GM23338 (cell line): ENCODE results near the gene TCIRG1. TPM values are rescaled to one million over a fixed set of nuclear protein-coding genes. Genes with fewer than 3 reads are reported as not detected.

Experiments used
- ATAC-seq: fragments of 200-7000 bp; cut with Tn5 transposase; 3 replicates; pipeline ENCODE4 v1.9.1; 2020
- DNase-seq: peaks from one replicate; pipeline ENCODE4 v3.0.0-alpha.2; 2015; ENCODE audit warnings: low spot score
- H2AFZ ChIP-seq: fragments of 200-600 bp; sonication (generic); 2 replicates; pipeline ENCODE4 v1.8.0; 2016; ENCODE audit warnings: antibody characterized with exemption, mild to moderate bottlenecking, moderate library complexity
- H3F3A ChIP-seq: fragments of 200-600 bp; sonication (generic); replicated peaks from 2 replicates; pipeline ENCODE4 v1.8.0; 2017; ENCODE audit warnings: antibody characterized with exemption, mixed run types, low read depth
- H3K27ac ChIP-seq: fragments of 200-600 bp; sonication (generic); 2 replicates; pipeline ENCODE4 v1.6.1; 2016; ENCODE audit warnings: low read depth
- H3K27me3 ChIP-seq: fragments of 200-600 bp; sonication (generic); 2 replicates; pipeline ENCODE4 v1.8.0; 2016; ENCODE audit warnings: mild to moderate bottlenecking, mixed run types, moderate library complexity; ENCODE audit not compliant: insufficient read depth
- H3K36me3 ChIP-seq: fragments of 200-600 bp; sonication (generic); 2 replicates; pipeline ENCODE4 v1.8.0; 2016; ENCODE audit warnings: mild to moderate bottlenecking; ENCODE audit not compliant: insufficient read depth
- H3K4me1 ChIP-seq: fragments of 200-600 bp; sonication (generic); 2 replicates; pipeline ENCODE4 v1.8.0; 2016; ENCODE audit warnings: mild to moderate bottlenecking, moderate library complexity; ENCODE audit not compliant: insufficient read depth
- H3K4me2 ChIP-seq: fragments of 200-600 bp; sonication (generic); 2 replicates; pipeline ENCODE4 v1.7.1; 2017; ENCODE audit warnings: mixed run types
- H3K4me3 ChIP-seq: fragments of 200-600 bp; sonication (generic); 2 replicates; pipeline ENCODE4 v1.6.1; 2016; ENCODE audit warnings: mixed run types
- H3K79me2 ChIP-seq: fragments of 200-600 bp; sonication (generic); replicated peaks from 2 replicates; pipeline ENCODE4 v1.8.0; 2017; ENCODE audit warnings: mild to moderate bottlenecking; ENCODE audit not compliant: insufficient read depth
- H3K9me2 ChIP-seq: fragments of 200-600 bp; sonication (generic); 2 replicates; pipeline ENCODE4 v1.8.0; 2017; ENCODE audit not compliant: insufficient read depth
- H4K20me1 ChIP-seq: fragments of 200-600 bp; sonication (generic); replicated peaks from 2 replicates; pipeline ENCODE4 v1.8.0; 2017; ENCODE audit warnings: mild to moderate bottlenecking; ENCODE audit not compliant: insufficient read depth
- H3K27ac Mint-ChIP-seq: 2 replicates; pipeline ENCODE4 v1.8.0; 2020; ENCODE audit warnings: inconsistent platforms, mild to moderate bottlenecking, moderate library complexity, mixed read lengths
- H3K27me3 Mint-ChIP-seq: 3 replicates; pipeline ENCODE4 v1.8.0; 2022; ENCODE audit warnings: low read depth, mild to moderate bottlenecking, moderate library complexity, mixed read lengths, inconsistent platforms; ENCODE audit not compliant: insufficient read depth, poor library complexity
- H3K36me3 Mint-ChIP-seq: 3 replicates; pipeline ENCODE4 v1.8.0; 2021; ENCODE audit warnings: low read depth, mild to moderate bottlenecking, inconsistent platforms, moderate library complexity, mixed read lengths
- H3K4me1 Mint-ChIP-seq: 3 replicates; pipeline ENCODE4 v1.8.0; 2020; ENCODE audit warnings: mild to moderate bottlenecking, inconsistent platforms, mixed read lengths
- H3K4me3 Mint-ChIP-seq: 3 replicates; pipeline ENCODE4 v1.8.0; 2021; ENCODE audit warnings: moderate library complexity, mild to moderate bottlenecking, inconsistent platforms, mixed read lengths
- H3K9me3 Mint-ChIP-seq: 3 replicates; pipeline ENCODE4 v1.8.0; 2020; ENCODE audit warnings: moderate library complexity, mild to moderate bottlenecking, inconsistent platforms, mixed read lengths
- CREB1 ChIP-seq: fragments of 250-450 bp; sonication (Bioruptor Pico); IDR thresholded peaks from 2 replicates; pipeline ENCODE4 v1.5.0; 2020; ENCODE audit warnings: low read depth, mild to moderate bottlenecking, moderate library complexity
- EZH2phosphoT487 ChIP-seq: fragments of 200-600 bp; sonication (generic); IDR thresholded peaks from one replicate; pipeline ENCODE4 v1.8.1; 2018; ENCODE audit warnings: antibody characterized with exemption; ENCODE audit not compliant: unreplicated experiment
- NANOG ChIP-seq: IDR thresholded peaks from 2 replicates; pipeline ENCODE4 v1.6.1; 2016; ENCODE audit warnings: antibody characterized with exemption, borderline replicate concordance
- POLR2AphosphoS5 ChIP-seq: IDR thresholded peaks from 2 replicates; pipeline ENCODE4 v1.6.1; 2016; ENCODE audit warnings: antibody characterized with exemption, low read depth
- STAT1 ChIP-seq: IDR thresholded peaks from one replicate; pipeline ENCODE4 v1.6.1; 2016; ENCODE audit warnings: antibody characterized with exemption; ENCODE audit not compliant: unreplicated experiment
- ZNF114 ChIP-seq: fragments of 250-450 bp; sonication (Bioruptor Pico); IDR thresholded peaks from 2 replicates; pipeline ENCODE4 v1.5.0; 2020; ENCODE audit warnings: mild to moderate bottlenecking, moderate library complexity
- polyA plus RNA-seq: library from polyadenylated mRNA; unstranded; fragments of >200 nt; fragmentation: Nextera tagmentation; extraction: Ambion mirVana; gene quantifications from 2 replicates; pipeline ENCODE4 v1.2.1, GENCODE V29; 2016
- total RNA-seq: library from RNA; depleted of rRNA; stranded (reverse); fragments of >200 nt; shearing (Covaris generic); gene quantifications from 2 replicates; pipeline ENCODE4 v1.2.3, GENCODE V29; 2014
- TF ChIP-seq, protein P1 (sequence below): IDR thresholded peaks from one replicate; pipeline ENCODE4 v1.6.1; 2018; ENCODE audit warnings: antibody characterized with exemption; ENCODE audit not compliant: unreplicated experiment

The TCIRG1 gene
- total and polyA plus RNA-seq, 2 experiments from 2014 or later: 20.4 to 40.4 TPM

GRCh38 chr11:68006606-68007166 is 32.1 kb upstream of the TCIRG1 start (continued):
- TF ChIP-seq EZH2phosphoT487 (no peak), STAT1 (no peak)

GRCh38 chr11:68007498-68008380 is 31.1 kb upstream of the TCIRG1 start:
- no peak for DNase-seq
- 0 out of 2 replicates have a peak, but pooled peaks cover 7% of the 10 kb centered on the region for H3F3A ChIP-seq
- Mint-ChIP-seq H3K4me1 (peaks cover 31% of the 10 kb centered on the region), H3K9me3 (no peaks in the 10 kb centered on the region; the same call in 2 of the 3 replicates), H3K4me3 (no peak overlapping the region), H3K27me3 (peaks cover 15% of the 10 kb centered on the region), H3K27ac (no peak overlapping the region), H3K36me3 (no peaks in the 10 kb centered on the region; the same call in 2 of the 3 replicates)
- H3K79me2 ChIP-seq: no peaks in the 10 kb centered on the region
- TF ChIP-seq POLR2AphosphoS5: no peak
- no peak for TF ChIP-seq ZNF114 (CRISPR knock-in tag)
- no peak for TF ChIP-seq NANOG
- TF ChIP-seq CREB1 (CRISPR knock-in tag): no peak
- TF ChIP-seq, protein P1, sequence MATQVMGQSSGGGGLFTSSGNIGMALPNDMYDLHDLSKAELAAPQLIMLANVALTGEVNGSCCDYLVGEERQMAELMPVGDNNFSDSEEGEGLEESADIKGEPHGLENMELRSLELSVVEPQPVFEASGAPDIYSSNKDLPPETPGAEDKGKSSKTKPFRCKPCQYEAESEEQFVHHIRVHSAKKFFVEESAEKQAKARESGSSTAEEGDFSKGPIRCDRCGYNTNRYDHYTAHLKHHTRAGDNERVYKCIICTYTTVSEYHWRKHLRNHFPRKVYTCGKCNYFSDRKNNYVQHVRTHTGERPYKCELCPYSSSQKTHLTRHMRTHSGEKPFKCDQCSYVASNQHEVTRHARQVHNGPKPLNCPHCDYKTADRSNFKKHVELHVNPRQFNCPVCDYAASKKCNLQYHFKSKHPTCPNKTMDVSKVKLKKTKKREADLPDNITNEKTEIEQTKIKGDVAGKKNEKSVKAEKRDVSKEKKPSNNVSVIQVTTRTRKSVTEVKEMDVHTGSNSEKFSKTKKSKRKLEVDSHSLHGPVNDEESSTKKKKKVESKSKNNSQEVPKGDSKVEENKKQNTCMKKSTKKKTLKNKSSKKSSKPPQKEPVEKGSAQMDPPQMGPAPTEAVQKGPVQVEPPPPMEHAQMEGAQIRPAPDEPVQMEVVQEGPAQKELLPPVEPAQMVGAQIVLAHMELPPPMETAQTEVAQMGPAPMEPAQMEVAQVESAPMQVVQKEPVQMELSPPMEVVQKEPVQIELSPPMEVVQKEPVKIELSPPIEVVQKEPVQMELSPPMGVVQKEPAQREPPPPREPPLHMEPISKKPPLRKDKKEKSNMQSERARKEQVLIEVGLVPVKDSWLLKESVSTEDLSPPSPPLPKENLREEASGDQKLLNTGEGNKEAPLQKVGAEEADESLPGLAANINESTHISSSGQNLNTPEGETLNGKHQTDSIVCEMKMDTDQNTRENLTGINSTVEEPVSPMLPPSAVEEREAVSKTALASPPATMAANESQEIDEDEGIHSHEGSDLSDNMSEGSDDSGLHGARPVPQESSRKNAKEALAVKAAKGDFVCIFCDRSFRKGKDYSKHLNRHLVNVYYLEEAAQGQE: no peak
- no peak for TF ChIP-seq EZH2phosphoT487
- H3K4me2 ChIP-seq: no peak overlapping the region
- no peaks in the 10 kb centered on the region for H3K36me3 ChIP-seq
- no peak overlapping the region for H3K4me3 ChIP-seq
- no peak overlapping the region for H3K27ac ChIP-seq
- H4K20me1 ChIP-seq: no peaks in the 10 kb centered on the region
- no peaks in the 10 kb centered on the region for H3K27me3 ChIP-seq
- H3K4me1 ChIP-seq: peaks cover 16% of the 10 kb centered on the region
- H2AFZ ChIP-seq: no peak overlapping the region
- no peak for ATAC-seq
- H3K9me2 ChIP-seq: no peaks in the 10 kb centered on the region
